ENCODE data around the gene HNRNPA1. TPM values are rescaled to one million over a fixed set of nuclear protein-coding genes. Genes with fewer than 3 reads are reported as not detected.
A peak's percentile ranks its signal among the peaks of the same experiment; 100 is the strongest.
"Not testable (repeated sequence)": the region's sequence is repeated elsewhere in the genome, so short reads cannot be mapped to it uniquely, and the experiment has no call there.

The HNRNPA1 gene
- total and polyA plus RNA-seq, 2 donors (not counting 3 experiments of a cell fraction or from before 2014, with no cell fraction given), result 566 to 1,470 TPM

- H3K79me2 ChIP-seq (ENCODE audit: control insufficient read depth, insufficient read depth, low read length), result peaks cover 34% of the 10 kb centered on the region
Measured at GRCh38 chr12:54325442-54326109, 45.0 kb downstream of the HNRNPA1 start.

GRCh38 chr12:54328595-54329337 lies 48.2 kb downstream of the HNRNPA1 start:
- no peak overlapping the region for H3K4me2 ChIP-seq (ENCODE audit: insufficient read depth, low read length)
- H3K79me2 ChIP-seq (ENCODE audit: control insufficient read depth, insufficient read depth, low read length), result peaks cover 51% of the 10 kb centered on the region
- CTCF ChIA-PET, result interaction anchor here (0.7 to 1.6 kb wide), 5 partner anchors 9 to 77 kb away, joined by 3 to 5 read pairs (median 3); no protein-coding TSS in a partner anchor
- POLR2A ChIA-PET, result no interaction called here
- H3K36me3 ChIP-seq (ENCODE audit: control insufficient read depth in 2 of 2, extremely low read depth in 1 of 2, insufficient read depth in 2 of 2, low read length in 2 of 2), result no peaks in the 10 kb centered on the region
- no TSS peak for BruUV-seq (replicated peaks)
- FAIRE-seq (no peak), DNase-seq (ENCODE audit: low read depth, low spot score) (no peak)
- no peak overlapping the region for H3K9ac ChIP-seq (replicated peaks; ENCODE audit: extremely low read depth, insufficient read depth, low read length)
- dilution Hi-C loops (cut with MboI; ENCODE audit: extremely low pct_ligation_motif_present, low sequenced_read_pairs), result no loop called here
- no peak overlapping the region for H3K27ac ChIP-seq (ENCODE audit: insufficient read depth, low read depth, low read length)
- no peak overlapping the region for H2AFZ ChIP-seq (ENCODE audit: low read depth, low read length)
- H3K27me3 ChIP-seq (ENCODE audit: control insufficient read depth in 2 of 2, insufficient read depth in 2 of 2, low read length in 2 of 2), result no peaks in the 10 kb centered on the region
- H3K9me3 ChIP-seq (replicated peaks; ENCODE audit: control insufficient read depth, insufficient read depth, low read length), result no peaks in the 10 kb centered on the region
- no peaks in the 10 kb centered on the region for H3K9me1 ChIP-seq (replicated peaks; ENCODE audit: control insufficient read depth, extremely low read depth, insufficient read depth, low read length)
- H3K4me1 ChIP-seq (ENCODE audit: control insufficient read depth, extremely low read depth, insufficient read depth, low read length), result peaks cover 30% of the 10 kb centered on the region
- H4K20me1 ChIP-seq (replicated peaks; ENCODE audit: control insufficient read depth, extremely low read depth, insufficient read depth, low read length), result no peaks in the 10 kb centered on the region
- intact Hi-C loops (cut with micrococcal nuclease), result no loop called here
- H3K4me3 ChIP-seq (replicated peaks in 1 of 3; ENCODE audit: insufficient read depth in 1 of 3, low read depth in 1 of 3, low read length in 3 of 3), result no peak overlapping the region
- TF ChIP-seq JUN (IDR thresholded peaks at IDR 0.05; ENCODE audit: borderline replicate concordance, insufficient read depth, insufficient read length, low read depth), result no peak
- no peak for TF ChIP-seq EZH2 (IDR thresholded peaks at IDR 0.05; ENCODE audit: borderline replicate concordance, low read depth, low read length, severe bottlenecking)
- TF ChIP-seq POLR2A (IDR thresholded peaks at IDR 0.05; ENCODE audit: low read depth, low read length), result no peak
- no peak for TF ChIP-seq FOS (IDR thresholded peaks at IDR 0.05; ENCODE audit: borderline replicate concordance, insufficient read depth, low read length)
- no peak for TF ChIP-seq GATA2 (IDR thresholded peaks at IDR 0.05; ENCODE audit: insufficient read depth, insufficient read length, low read depth, low read length)
- TF ChIP-seq, protein P1, sequence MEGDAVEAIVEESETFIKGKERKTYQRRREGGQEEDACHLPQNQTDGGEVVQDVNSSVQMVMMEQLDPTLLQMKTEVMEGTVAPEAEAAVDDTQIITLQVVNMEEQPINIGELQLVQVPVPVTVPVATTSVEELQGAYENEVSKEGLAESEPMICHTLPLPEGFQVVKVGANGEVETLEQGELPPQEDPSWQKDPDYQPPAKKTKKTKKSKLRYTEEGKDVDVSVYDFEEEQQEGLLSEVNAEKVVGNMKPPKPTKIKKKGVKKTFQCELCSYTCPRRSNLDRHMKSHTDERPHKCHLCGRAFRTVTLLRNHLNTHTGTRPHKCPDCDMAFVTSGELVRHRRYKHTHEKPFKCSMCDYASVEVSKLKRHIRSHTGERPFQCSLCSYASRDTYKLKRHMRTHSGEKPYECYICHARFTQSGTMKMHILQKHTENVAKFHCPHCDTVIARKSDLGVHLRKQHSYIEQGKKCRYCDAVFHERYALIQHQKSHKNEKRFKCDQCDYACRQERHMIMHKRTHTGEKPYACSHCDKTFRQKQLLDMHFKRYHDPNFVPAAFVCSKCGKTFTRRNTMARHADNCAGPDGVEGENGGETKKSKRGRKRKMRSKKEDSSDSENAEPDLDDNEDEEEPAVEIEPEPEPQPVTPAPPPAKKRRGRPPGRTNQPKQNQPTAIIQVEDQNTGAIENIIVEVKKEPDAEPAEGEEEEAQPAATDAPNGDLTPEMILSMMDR (IDR thresholded peaks at IDR 0.05; ENCODE audit: extremely low read depth in 1 of 2, insufficient read depth in 1 of 2, low read depth in 1 of 2, low read length in 2 of 2), result no peak
- TF ChIP-seq POLR2AphosphoS5 (IDR thresholded peaks at IDR 0.05; ENCODE audit: insufficient read depth, low read depth, low read length), result no peak
- no peak for TF ChIP-seq MYC (IDR thresholded peaks at IDR 0.05; ENCODE audit: low read depth, low read length)
- TF ChIP-seq MAX (IDR thresholded peaks at IDR 0.05; ENCODE audit: insufficient read depth, insufficient read length), result no peak

More at GRCh38 chr12:54325442-54326109, 45.0 kb downstream of the HNRNPA1 start:
- H3K27ac ChIP-seq (ENCODE audit: insufficient read depth, low read depth, low read length), result peak overlapping the region; percentile 73
- FAIRE-seq, result peak; percentile 24
- H3K27me3 ChIP-seq (ENCODE audit: control insufficient read depth in 2 of 2, insufficient read depth in 2 of 2, low read length in 2 of 2); H3K9me3 ChIP-seq (replicated peaks; ENCODE audit: control insufficient read depth, insufficient read depth, low read length); H4K20me1 ChIP-seq (replicated peaks; ENCODE audit: control insufficient read depth, extremely low read depth, insufficient read depth, low read length); DNase-seq (ENCODE audit: low read depth, low spot score); H3K36me3 ChIP-seq (ENCODE audit: control insufficient read depth in 2 of 2, extremely low read depth in 1 of 2, insufficient read depth in 2 of 2, low read length in 2 of 2); H3K9me1 ChIP-seq (replicated peaks; ENCODE audit: control insufficient read depth, extremely low read depth, insufficient read depth, low read length); dilution Hi-C loops (cut with MboI; ENCODE audit: extremely low pct_ligation_motif_present, low sequenced_read_pairs): not testable (repeated sequence)
- H3K4me3 ChIP-seq (replicated peaks in 1 of 3; ENCODE audit: insufficient read depth in 1 of 3, low read depth in 1 of 3, low read length in 3 of 3), result peak overlapping the region; percentile 38 to 85 (median 67)
- H3K4me1 ChIP-seq (ENCODE audit: control insufficient read depth, extremely low read depth, insufficient read depth, low read length), result peaks cover 28% of the 10 kb centered on the region
- peak overlapping the region; percentile 91 for H3K9ac ChIP-seq (replicated peaks; ENCODE audit: extremely low read depth, insufficient read depth, low read length)
- intact Hi-C loops (cut with micrococcal nuclease), result loop anchor here (1.0 to 2.0 kb wide), 4 partner anchors 34 to 67 kb away; partner anchors contain the start of genes CBX5 and HNRNPA1
- H3K4me2 ChIP-seq (ENCODE audit: insufficient read depth, low read length), result peak overlapping the region; percentile 95
- TSS peak; percentile 66 for BruUV-seq (replicated peaks)
- ChIA-PET POLR2A (interaction anchor here (0.6 to 1.4 kb wide), 6 partner anchors 9 to 60 kb away, joined by 5 to 15 read pairs (median 5); partner anchors contain the start of genes CBX5 and HNRNPA1), CTCF (interaction anchor here (0.6 to 2.3 kb wide), 39 partner anchors 9 to 1390 kb away, joined by 3 to 41 read pairs (median 7); partner anchors contain the start of genes BLOC1S1, CBX5, HNRNPA1 and NFE2)
- peak overlapping the region; percentile 2 for H2AFZ ChIP-seq (ENCODE audit: low read depth, low read length)
